ENCODE data around the gene BCS1L. TPM values are rescaled to one million over a fixed set of nuclear protein-coding genes. Genes with fewer than 3 reads are reported as not detected.

Gene BCS1L
- total RNA-seq, 1 donor, result 28.9 TPM

- TF ChIP-seq CTCF (IDR thresholded peaks at IDR 0.05; ENCODE audit: insufficient read depth, low read depth, low read length), result no peak
Observed at GRCh38 chr2:218642786-218643185, 16.7 kb upstream of the BCS1L start.

GRCh38 chr2:218643751-218644310 is 15.7 kb upstream of the BCS1L start:
- DNase-seq (ENCODE audit: low read depth), result no peak
- no peak for TF ChIP-seq CTCF (IDR thresholded peaks at IDR 0.05; ENCODE audit: insufficient read depth, low read depth, low read length)
- H3K4me3 ChIP-seq (ENCODE audit: low read depth, low read length), result no peak overlapping the region

More at GRCh38 chr2:218642786-218643185, 16.7 kb upstream of the BCS1L start:
- no peak overlapping the region for H3K4me3 ChIP-seq (ENCODE audit: low read depth, low read length)
- no peak for DNase-seq (ENCODE audit: low read depth)

- TF ChIP-seq CTCF (IDR thresholded peaks at IDR 0.05; ENCODE audit: insufficient read depth, low read depth, low read length), result no peak
- no peak overlapping the region for H3K4me3 ChIP-seq (ENCODE audit: low read depth, low read length)
- no peak for DNase-seq (ENCODE audit: low read depth)
Observed at GRCh38 chr2:218644721-218645120, 14.8 kb upstream of the BCS1L start.

GRCh38 chr2:218645126-218645525 is 14.4 kb upstream of the BCS1L start:
- TF ChIP-seq CTCF (IDR thresholded peaks at IDR 0.05; ENCODE audit: insufficient read depth, low read depth, low read length), result no peak
- DNase-seq (ENCODE audit: low read depth), result no peak
- no peak overlapping the region for H3K4me3 ChIP-seq (ENCODE audit: low read depth, low read length)

GRCh38 chr2:218648088-218648786 is 11.2 kb upstream of the BCS1L start:
- DNase-seq (ENCODE audit: low read depth), result peak; percentile 69
- peak; percentile 87 for TF ChIP-seq CTCF (IDR thresholded peaks at IDR 0.05; ENCODE audit: insufficient read depth, low read depth, low read length)
- H3K4me3 ChIP-seq (ENCODE audit: low read depth, low read length), result no peak overlapping the region

- H3K4me3 ChIP-seq (ENCODE audit: low read depth, low read length), result no peak overlapping the region
- TF ChIP-seq CTCF (IDR thresholded peaks at IDR 0.05; ENCODE audit: insufficient read depth, low read depth, low read length), result no peak
- no peak for DNase-seq (ENCODE audit: low read depth)
Observed at GRCh38 chr2:218648787-218649100, 10.7 kb upstream of the BCS1L start.

- TF ChIP-seq CTCF (IDR thresholded peaks at IDR 0.05; ENCODE audit: insufficient read depth, low read depth, low read length), result no peak
- no peak overlapping the region for H3K4me3 ChIP-seq (ENCODE audit: low read depth, low read length)
- no peak for DNase-seq (ENCODE audit: low read depth)
Observed at GRCh38 chr2:218655751-218656150, 3.7 kb upstream of the BCS1L start.
